Left renal cortex interstitium (tissue), 4 donors: ENCODE measurements around the gene DACH2. TPM values are rescaled to one million over a fixed set of nuclear protein-coding genes. Genes with fewer than 3 reads are reported as not detected.
A peak's percentile ranks its signal among the peaks of the same experiment; 100 is the strongest.

ENCODE experiments used
- DNase-seq, 4 donors: peaks; one replicate each; pipeline ENCODE4 v3.0.0-alpha.2; 2013; ENCODE audit warnings: low read depth in 4 of 4, low spot score in 2 of 4, missing footprints in 1 of 4
- polyA plus RNA-seq, 4 donors: library from polyadenylated mRNA; unstranded; fragments of 120-200 nt; gene quantifications; one replicate each; pipeline ENCODE4 v1.2.1, GENCODE V29; 2013; ENCODE audit not compliant: insufficient read length in 4 of 4

Gene DACH2
- polyA plus RNA-seq, 4 donors, result 21.2 to 36.0 (median 27.0) TPM

DNA sequence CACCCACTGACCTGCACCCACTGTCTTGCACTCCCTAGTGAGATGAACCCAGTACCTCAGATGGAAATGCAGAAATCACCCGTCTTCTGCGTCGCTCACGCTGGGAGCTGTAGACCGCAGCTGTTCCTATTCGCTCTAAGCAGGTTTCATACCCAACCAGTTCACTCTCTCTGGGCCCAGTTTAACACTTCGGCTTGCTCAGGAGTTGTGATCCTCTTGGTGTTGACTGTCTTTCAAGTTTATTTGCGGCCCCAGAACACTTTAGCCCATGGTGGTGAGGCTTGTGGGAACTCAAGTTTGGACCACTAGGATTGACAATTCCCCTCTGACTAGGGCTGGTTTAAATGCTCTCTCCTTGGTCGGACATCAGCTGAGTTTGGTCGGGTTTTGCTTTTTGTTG, 147.0 kb downstream of the DACH2 start:
- no peak for DNase-seq

DNA sequence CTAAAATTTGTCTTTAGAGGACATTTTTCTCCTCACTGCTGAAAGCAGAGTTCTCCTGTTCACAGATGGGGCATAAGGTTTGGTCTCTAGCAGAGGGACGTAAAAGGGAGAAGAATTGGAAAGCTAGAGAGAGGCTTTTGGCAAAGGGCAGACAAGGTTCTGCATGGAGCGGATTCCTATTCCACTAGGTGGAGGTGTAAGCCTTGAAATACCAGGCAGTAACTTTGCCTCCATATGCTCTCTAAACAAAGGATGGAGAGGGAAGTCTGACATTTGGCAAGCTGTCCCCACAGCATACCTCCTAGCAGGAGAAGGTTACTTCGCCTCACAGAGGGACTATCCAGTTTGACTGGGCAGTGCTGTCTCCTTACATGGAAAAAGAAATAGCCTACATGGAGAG, 174.7 kb downstream of the DACH2 start:
- no peak for DNase-seq

DNA sequence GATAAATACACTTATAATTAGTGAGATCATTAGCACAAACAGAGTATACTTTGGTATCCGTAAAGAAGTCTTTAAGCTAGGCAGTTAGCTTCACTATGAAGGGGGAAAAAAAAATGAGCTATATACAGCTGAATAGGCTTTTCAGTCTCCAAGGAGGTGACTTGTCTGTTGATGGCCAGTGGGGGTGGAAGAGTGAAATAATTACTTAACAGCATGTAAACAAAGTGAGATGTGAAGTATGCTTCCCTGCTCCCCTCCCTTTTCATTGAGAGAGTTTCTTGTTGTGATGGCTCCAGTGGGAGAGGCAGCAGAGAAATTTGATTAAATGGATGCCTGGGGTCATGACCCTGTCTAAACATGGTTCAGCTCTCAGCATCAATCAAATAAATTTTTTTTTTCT, 180.9 kb downstream of the DACH2 start:
- no peak for DNase-seq

DNA sequence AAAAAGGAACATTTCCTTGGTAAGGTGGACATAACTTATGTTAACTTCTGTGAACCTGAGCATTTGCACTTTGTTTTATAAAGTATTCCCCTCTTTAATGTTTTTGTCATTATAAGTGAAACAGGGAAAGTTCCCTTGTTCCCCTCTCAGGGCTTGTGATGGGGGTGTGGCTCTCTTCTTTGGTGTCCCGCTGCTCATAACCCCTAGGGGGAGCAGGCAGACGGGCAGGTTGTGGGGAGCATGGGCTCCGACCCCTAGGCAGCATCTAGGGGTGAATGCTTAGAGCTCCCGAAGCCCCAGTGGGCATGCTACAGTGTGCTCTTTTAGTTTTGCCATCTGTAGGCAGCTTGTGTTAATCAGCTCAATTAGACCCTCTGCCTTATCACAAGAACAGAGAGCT, 200.4 kb downstream of the DACH2 start:
- DNase-seq, result no peak

DNA sequence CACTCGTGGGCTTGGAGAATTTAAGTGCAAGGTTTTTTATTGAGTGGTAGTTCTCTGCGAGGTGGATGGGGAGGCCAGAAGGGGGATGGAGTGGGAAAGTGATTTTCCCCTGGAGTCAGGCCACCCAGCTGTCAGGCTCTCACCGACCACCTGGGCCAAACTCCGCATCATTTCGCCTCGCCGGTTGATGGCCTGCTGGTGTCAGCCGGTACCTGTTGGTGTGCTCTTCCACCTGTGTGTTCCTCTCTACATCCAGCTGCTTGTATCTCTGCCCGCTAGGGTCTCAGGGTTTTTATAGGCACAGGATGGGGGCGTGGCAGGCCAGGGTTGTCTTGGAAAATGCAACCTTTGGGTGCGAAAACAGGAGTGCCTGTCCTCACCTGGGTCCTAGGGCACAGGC, 200.9 kb downstream of the DACH2 start:
- DNase-seq, result no peak

DNA sequence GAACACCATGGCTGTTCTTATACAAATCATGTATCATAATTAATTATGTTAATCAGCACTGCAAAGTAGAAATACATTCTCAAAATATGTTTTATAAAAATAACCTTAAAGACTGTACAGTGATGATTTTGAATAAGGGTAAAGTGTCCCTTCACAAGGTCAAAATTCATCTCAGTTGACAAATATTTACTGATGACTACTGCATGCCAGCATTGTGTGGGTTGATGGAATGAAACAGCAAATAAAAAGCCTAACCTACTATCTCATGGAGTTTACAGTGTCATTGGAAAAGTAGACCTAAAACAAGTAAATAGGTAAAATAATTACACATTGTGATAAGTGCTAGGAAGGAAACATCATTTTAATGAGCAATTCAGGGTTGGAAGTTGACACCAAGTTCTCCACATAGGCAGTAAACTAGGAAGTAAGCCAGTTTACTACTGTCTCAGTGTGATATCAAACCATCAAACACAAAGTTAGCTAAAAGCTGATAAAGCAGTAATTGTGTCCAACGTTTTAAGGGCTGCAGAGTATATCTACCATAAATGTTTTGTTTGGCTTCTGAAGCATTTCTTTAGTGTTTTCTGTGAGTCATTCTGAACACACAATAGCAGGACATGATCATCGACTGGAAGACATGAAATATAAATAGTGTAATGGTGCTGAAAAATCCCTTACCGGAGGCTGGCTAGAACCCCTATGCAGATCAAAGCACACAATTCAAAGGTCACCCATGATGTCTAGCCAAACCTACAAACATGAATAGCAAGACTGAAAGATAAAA, 221.8 kb downstream of the DACH2 start:
- no peak for DNase-seq

DNA sequence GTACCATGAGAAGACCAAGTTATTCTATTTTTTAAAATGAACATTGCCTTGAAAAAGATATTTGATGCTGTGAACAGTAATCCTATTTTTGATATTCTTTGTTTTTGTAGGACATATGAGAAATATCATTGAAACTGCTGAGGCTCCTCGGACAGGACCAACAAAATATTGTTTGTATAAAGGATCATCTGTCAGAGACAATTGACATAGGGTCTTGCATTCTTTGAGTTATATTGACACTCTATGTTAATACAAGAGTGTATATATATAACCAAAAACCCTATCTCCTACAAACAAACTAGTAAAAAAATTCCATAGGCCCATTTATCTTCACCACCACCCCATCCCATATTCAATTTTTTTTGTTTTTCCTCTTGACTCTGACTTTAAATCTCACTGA, 222.7 kb downstream of the DACH2 start:
- DNase-seq, result no peak

DNA sequence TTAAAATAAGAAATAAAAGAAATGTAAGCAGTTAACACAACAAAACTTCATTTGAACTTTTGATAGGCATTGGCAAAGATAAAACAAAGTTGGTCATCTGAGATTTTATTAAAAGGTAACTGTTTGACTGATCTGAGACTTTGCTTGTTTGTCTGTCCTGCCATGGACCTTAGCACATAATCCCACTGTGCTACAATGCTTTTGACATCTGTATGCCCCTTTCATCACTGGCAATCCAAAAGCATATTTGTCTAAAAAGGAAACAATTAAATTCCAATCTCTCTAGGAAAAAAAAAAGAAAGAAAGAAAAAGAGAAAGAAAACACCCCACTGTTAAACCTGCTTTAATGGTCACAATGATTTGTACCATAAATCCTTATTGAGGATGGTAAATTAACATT, 231.0 kb downstream of the DACH2 start:
- DNase-seq, result no peak

DNA sequence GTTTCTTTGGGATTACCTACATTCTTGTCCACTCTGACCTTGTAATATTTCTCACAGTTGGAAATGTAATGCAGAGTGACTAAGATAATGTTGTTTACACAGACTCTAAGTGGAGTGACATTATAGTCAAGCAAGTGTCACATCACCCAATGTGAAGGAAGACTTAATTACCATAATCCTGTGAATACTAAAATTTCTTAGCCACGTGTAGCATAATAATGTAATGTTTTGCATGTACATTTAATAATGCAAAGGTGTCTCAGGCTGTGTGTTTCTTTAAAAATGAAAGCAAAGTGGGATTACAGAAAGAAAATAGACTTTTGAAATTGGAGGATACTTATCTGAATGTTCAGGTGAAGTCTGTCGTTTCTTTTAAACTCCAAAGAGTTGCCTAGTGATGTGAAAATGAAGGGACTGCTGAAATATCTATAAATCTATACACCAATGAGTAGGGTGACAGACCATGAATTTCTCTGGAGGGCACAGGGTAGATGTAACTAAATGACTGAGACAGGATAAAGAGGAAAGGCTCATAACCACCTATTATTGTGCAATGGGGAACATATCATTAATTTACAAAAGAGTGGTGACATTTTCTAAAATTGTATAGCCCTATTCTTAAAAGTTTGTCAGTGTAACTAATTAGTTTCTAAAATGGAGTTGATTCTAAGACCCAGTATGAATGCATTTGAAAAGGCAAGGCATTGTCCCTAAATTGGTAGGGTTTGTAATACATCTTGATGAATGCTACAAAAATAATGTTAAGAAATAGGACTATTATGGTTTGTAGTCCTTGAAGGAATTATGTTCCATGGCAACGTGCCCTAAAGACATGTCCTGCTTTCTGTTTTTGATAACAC, 235.7 kb downstream of the DACH2 start:
- DNase-seq, result no peak

DNA sequence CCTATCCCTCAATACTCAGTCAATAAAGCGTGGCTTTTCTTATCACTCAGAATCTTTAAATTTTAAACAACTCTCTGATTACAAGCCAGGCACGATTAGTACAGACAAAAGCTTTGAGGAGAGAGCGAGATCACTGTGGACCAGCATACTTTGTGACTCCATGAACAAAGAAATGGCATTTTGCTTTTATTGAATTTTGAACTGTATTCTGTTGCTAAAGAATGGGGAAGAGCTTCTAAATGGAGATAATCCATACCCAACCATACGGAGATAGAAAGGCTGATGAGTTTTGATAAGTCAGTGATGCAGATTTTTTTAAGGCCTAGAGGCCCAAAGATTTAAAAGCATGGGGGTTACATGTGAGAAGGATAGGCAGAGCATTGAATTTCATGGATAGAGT, 259.1 kb downstream of the DACH2 start:
- no peak for DNase-seq

DNA sequence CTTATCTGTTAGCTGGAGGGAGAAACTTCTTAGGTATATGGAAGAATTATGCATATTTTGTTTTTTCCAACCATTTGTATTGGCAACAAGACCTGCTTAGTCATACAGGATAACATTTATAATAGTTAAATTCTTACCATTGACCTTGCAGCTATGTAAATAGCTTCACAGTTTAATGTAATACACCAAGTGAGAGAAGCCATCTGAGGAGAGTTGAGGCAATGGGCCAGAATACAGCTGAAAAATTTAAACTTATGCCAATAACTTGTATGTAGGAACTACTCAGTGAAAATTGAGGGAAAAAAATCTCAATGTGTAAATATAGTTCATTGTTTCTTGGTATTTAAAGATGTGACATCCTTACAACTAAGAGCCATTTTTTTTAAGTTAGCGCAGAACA, 273.5 kb downstream of the DACH2 start:
- no peak for DNase-seq

DNA sequence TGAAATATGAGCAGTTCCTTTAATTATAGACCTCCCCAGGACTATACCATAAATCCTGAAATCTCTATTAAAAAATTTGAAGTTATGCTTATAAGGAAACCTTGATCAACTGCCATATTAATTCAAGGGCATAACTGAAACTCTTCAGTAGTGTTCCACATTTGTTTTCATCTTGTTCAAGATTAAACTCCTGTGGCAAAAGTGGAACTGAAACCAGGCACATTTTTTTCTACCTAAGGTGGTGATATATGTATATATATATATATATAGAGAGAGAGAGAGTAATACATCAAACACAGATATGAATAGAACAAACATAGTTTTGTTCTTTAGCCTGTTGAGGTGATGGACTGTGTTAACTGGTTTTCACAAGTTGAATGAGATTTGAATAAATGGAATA, 287.9 kb downstream of the DACH2 start:
- no peak for DNase-seq

DNA sequence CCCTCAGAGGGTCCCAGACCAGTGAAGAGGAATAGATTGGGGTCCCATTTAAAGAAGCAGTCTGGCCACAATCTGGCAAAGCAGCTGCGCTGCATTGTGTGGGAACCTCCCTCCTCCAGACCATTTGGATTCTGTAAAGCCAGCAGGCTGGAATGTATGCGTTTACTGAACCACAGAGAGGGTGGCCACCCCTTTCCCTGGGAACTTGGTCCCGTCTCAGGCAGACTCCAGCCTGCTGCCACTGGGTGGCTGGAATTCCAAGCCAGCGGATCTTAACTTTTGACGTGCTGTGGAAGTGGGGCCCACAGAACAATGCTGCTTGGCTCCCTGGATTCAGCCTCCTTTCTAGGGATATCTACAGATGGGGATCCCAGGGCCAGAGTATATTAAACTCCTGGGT, 307.2 kb downstream of the DACH2 start:
- peak in 1 of 4 donors; percentile 4 for DNase-seq

DNA sequence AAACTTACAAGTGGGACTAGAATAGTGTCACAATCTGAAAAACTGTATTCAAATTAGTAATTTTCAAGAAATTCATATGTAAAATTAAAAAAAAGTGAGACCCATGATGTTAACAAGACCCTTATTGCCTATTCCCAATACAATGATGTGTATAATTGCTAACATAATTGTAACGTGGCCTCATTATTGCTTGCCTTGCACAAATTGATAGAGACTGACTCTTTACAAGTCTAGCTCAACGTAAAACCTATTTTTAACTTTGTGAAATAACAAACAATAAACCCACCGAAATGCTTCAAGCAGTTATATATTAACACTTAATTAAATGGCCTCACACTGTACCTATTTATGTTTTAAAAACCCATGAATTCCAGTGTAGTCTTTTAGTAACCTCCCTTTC, 312.5 kb downstream of the DACH2 start:
- DNase-seq, result no peak

DNA sequence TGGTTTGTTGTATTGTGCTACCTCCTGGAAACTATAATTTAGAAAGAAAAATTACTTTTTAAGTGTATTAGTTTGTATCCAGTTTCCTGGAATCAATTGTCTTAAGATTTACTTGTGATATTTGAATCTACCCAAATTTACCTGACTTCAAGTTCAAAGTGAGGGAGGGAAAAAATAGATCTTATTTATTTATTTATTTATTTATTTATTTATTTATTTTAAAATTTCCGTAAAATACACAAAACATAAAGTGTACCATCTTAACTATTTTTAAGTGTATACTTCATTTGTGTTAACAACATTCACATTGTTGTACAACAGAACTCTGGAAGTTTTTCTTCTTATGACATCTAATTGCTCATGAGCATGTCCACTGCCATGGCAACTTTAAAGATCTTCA, 356.0 kb downstream of the DACH2 start:
- no peak for DNase-seq

DNA sequence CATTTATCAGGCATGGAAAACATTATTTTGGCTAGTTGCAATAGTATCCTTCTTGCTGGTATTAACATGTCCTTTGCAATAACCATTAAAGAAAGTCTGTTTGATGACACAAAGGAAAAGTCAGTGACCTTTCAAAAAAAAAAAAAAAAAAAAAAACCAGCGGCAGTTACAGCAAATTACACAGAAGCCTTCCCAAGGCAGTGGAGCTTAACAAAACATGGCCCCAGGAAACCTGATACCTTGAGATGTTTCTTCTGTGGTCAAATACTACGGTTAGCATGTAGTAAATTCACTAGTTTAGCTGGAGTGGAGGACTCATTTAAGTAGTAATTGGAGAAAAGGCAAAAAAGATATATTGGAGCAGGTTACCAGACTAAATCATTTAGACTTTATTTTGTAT, 359.1 kb downstream of the DACH2 start:
- peak; percentile 8 to 18 (median 14) for DNase-seq

DNA sequence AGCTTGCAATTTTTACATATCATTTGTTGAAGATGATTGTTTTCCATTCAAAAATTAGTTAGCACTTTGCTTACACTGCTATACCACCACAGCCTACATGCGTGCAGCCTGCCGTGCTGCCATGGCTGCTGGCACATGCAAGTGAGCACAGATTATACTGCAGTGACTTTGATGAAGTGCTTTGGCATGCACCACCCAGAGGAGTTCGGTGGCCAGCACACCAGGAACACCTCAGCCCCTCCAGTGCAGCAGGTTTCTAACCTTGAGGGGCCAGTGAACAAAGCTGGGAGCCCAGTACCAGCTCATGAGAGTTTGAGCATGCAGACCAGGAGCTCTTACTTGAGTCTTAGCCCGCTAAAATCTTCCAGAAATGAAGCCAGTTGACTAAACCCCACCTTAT, 431.5 kb downstream of the DACH2 start:
- DNase-seq, result no peak

DNA sequence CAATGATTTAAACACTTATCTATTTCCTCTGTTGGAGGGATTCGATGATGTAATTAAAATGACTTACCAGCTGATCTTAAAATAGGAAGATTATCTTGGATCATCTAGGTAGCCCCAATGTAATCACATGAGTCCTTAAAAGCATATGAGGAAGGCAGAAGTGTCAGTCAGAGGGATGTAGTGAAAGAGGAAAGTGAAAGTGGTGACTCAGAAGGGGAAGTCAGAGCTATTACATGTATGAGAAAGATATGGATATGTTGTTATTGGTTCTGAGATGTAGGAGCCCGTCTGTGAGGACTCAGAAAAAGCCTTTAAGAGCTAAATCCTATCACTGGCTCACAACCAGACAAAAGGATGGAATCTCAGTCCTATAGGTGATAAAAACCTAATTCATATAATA, 456.4 kb downstream of the DACH2 start:
- DNase-seq, result no peak

DNA sequence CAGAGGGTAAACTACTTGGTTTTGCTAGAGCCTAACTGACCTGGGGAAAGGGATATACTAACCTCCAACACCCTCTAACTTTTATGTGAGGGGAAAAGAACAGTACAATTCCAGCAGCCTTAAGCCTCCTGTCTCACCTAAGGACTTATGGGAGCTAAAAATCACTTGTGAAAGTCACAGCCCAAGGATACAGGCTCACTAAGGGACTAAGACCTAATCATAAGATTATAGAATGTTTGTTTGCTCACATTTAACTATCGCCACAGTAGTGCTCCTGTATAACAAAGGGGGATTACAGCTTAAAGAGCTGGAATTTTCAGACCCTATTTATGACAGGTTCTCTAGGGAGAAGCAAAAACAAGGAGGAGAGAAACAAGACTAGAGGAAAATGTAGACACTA, 548.7 kb downstream of the DACH2 start:
- no peak for DNase-seq

DNA sequence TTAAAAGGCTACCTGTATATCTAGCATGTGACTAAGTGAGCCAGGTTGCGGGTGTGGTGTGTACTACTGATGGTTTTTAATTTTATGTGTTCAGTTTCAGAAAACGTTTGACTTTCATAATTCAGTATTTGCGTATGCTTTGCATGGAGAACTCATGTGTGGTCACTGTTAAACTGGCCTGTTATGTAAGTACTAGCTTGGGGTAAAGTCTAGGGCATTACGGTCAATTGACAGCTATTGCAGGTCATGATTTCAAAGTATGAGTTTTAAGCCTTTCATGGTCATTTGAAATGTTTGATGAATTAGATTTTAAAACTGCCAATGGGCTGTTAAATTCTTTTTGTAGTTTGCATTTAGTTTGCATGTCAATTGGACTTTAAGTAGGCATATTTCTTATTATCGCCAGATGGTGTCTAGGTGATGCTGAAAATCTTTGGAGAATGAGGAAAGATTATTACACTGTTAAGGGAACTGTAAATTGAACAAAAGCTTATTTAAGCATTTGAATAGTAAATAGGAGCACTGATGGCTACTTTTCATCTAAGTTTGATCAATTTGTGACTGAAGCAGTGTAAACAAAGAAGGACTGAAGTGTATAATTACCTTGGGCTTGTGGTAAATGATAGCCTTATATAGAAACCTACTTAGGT, 563.4 kb downstream of the DACH2 start:
- DNase-seq, result no peak

DNA sequence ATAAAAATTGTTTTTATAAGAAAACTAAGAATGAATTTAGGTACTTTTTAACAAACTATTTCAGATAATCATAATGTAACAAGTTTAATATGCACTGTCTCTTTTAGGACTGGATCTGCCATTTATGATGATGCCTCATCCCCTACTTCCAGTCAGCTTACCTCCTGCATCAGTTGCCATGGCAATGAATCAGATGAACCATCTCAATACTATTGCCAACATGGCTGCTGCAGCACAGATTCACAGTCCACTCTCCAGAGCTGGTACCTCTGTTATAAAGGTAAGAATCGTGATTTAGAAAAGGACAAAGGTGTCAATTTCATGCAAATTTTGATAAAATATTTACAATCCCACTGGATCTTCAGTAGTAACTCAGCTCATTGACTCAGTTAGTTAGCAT, 566.2 kb downstream of the DACH2 start:
- DNase-seq, result no peak

DNA sequence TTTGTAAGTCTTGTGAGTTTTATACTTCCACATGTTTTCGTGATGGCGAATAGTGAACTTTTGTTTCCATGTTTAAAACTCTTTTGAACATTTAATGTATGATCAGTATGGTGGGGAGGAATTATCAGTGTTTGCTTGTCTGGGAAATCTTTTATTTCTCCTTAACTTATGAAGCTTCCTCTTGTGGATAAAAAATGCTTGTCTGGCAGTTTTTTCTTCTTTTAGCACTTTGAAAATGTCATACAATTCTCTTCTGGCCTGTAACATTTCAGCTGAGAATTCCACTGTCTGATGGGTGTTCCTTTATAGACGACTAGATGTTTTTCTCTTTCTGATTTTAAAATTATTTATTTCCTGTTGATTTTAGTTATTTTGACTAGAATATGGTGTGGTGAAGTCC, 576.0 kb downstream of the DACH2 start:
- no peak for DNase-seq
